ENCODE results near the gene PITHD1. TPM values are rescaled to one million over a fixed set of nuclear protein-coding genes. Genes with fewer than 3 reads are reported as not detected.
"Not testable (repeated sequence)": the region's sequence is repeated elsewhere in the genome, so short reads cannot be mapped to it uniquely, and the experiment has no call there.

PITHD1 gene
- total RNA-seq, 3 donors from 2014 or later, result 46.9 to 62.8 (median 60.3) TPM

DNA sequence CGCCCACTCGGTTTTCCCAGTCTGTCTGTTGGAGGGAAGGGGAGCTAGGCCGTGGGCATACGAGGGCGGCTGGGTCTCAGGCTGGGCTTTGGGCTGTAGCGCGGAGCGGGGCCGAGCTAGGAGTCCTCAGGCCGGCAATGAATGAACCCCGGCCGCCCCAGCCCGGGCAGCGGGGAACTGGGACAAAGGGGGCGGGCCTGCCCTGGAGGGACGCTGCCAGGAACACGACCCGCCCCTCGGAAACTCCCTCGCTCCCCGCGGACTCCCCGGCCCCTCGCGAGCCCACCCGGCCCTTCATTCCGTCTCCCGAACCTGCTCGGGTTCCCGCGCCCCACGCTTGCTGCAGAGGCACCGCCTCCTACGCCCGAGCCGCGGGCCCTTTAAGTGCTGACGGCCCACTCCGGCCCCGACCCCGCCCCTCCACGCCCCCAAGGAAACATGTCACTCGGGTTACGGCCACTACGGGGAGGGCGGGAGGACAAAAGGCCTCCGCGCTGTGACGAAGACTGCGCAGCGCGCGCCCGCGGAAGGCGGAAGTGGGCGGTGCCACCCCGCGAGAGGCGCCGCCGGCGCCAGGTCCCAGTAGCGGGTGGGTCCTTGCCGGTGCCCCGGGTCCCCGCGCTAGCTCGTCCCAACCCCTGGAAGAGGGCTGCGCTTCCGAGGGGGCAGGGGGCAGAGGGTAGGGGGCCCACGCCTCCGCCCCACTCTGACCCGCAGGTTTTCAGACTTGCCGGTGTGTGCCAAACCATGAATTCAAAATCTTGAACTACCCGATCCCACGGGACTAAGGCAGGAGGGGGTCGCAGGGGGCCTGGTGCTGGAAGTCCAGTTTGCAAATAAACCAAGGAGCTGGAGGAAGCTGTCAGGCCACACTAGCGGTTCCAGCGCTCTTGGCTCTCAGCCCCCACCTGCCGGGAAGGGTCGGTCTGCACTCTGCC is 22.5 kb downstream of the PITHD1 start, which contains the start of gene GALE:
TSS of gene GALE (minus strand) at position 355 of the 938 bp plus-strand sequence. CDS start 1,747 bp downstream, outside the sequence.
- H3K4me1 ChIP-seq, result peaks cover 6% of the 10 kb centered on the region in 2 donors
- peak within 1 kb of the TSS; percentile 74 to 87 (median 79) for H3K4me3 ChIP-seq
- H3K27me3 ChIP-seq, result no peaks in the 10 kb centered on the region
- no peaks in the 10 kb centered on the region for H3K9me3 ChIP-seq
- no peaks in the 10 kb centered on the region for H3K36me3 ChIP-seq
- intact Hi-C loops (cut with DNase I; ENCODE audit: low total_unique reads), result no loop called here
- peak; percentile 96 to 97 for DNase-seq (ENCODE audit: low spot score in 2 of 2)
- peak; percentile 77 to 86 (median 85) for TF ChIP-seq POLR2AphosphoS5 (IDR thresholded peaks at IDR 0.05)
- TF ChIP-seq POLR2A (IDR thresholded peaks at IDR 0.05), result no peak
- peak in 1 of 3 donors; percentile 12 for TF ChIP-seq CTCF (IDR thresholded peaks at IDR 0.05)
- peak within 1 kb of the TSS; percentile 92 for H3K27ac ChIP-seq

GRCh38 chr1:23801338-23801748 is 23.1 kb downstream of the PITHD1 start:
- peaks cover 6% of the 10 kb centered on the region in 2 donors for H3K4me1 ChIP-seq
- H3K4me3 ChIP-seq, result peak overlapping the region; percentile 74 to 87 (median 79)
- no peaks in the 10 kb centered on the region for H3K9me3 ChIP-seq

GRCh38 chr1:23801876-23802275 is 23.7 kb downstream of the PITHD1 start:
- Histone ChIP-seq H3K9me3 (no peaks in the 10 kb centered on the region), H3K36me3 (no peaks in the 10 kb centered on the region), H3K4me1 (peaks cover 6% of the 10 kb centered on the region in 2 donors), H3K4me3 (no peak overlapping the region), H3K27me3 (no peaks in the 10 kb centered on the region), H3K27ac (peak overlapping the region; percentile 92)
- TF ChIP-seq POLR2AphosphoS5 (IDR thresholded peaks at IDR 0.05) (no peak), POLR2A (IDR thresholded peaks at IDR 0.05) (no peak), CTCF (IDR thresholded peaks at IDR 0.05) (no peak)
- no peak for DNase-seq (ENCODE audit: low spot score in 2 of 2)
- intact Hi-C loops (cut with DNase I; ENCODE audit: low total_unique reads), result loop anchor here (1.0 kb wide), 1 partner anchor 24 kb away; the partner anchor contains the start of gene PITHD1

More at GRCh38 chr1:23801338-23801748, 23.1 kb downstream of the PITHD1 start:
- Histone ChIP-seq H3K27ac (peak overlapping the region; percentile 92), H3K27me3 (no peaks in the 10 kb centered on the region), H3K36me3 (no peaks in the 10 kb centered on the region)
- intact Hi-C loops (cut with DNase I; ENCODE audit: low total_unique reads), result no loop called here
- TF ChIP-seq POLR2A (IDR thresholded peaks at IDR 0.05) (no peak), CTCF (IDR thresholded peaks at IDR 0.05) (no peak), POLR2AphosphoS5 (IDR thresholded peaks at IDR 0.05) (no peak)
- DNase-seq (ENCODE audit: low spot score in 2 of 2), result no peak

DNA sequence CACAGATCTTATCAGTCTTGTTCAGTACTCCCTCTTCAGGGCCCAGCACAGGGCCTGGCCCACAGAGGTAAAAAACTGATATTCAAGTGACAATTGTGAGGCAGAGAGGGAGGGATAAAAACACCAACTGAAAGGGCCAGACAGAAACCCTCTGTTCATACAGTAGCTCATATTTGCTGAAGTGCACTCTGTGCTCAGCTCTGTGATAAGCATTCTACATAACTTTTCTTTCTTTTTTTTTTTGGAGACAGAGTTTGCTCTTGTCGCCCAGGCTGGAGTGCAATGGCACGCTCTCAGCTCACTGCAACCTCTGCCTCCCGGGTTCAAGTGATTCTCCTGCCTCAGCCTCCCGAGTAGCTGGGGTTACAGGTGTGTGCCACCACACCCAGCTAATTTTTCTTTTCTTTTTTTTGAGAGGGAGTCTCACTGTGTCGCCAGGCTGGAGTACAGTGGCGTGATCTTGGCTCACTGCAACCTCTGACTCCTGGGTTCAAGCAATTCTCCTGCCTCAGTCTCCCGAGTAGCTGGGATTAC is 24.7 kb downstream of the PITHD1 start:
- not testable (repeated sequence) for H3K4me1 ChIP-seq; H3K27ac ChIP-seq; H3K36me3 ChIP-seq; H3K4me3 ChIP-seq; H3K9me3 ChIP-seq; H3K27me3 ChIP-seq; DNase-seq (ENCODE audit: low spot score in 2 of 2)
- intact Hi-C loops (cut with DNase I; ENCODE audit: low total_unique reads), result loop anchor here (1.0 kb wide), 1 partner anchor 25 kb away; the partner anchor contains the start of gene PITHD1

- Histone ChIP-seq H3K27ac (no peak overlapping the region), H3K4me1 (peaks cover 6% of the 10 kb centered on the region in 2 donors), H3K9me3 (no peaks in the 10 kb centered on the region), H3K4me3 (no peak overlapping the region), H3K36me3 (no peaks in the 10 kb centered on the region), H3K27me3 (no peaks in the 10 kb centered on the region)
- TF ChIP-seq POLR2AphosphoS5 (IDR thresholded peaks at IDR 0.05), result no peak
- TF ChIP-seq CTCF (IDR thresholded peaks at IDR 0.05), result no peak
- no peak for TF ChIP-seq POLR2A (IDR thresholded peaks at IDR 0.05)
- no peak for DNase-seq (ENCODE audit: low spot score in 2 of 2)
- intact Hi-C loops (cut with DNase I; ENCODE audit: low total_unique reads), result no loop called here
Measured at GRCh38 chr1:23803674-23804073, 25.5 kb downstream of the PITHD1 start.

Measured in breast epithelium (tissue), 4 donors.